ENCODE results near the gene KCTD13.
"Not testable (repeated sequence)": the region's sequence is repeated elsewhere in the genome, so short reads cannot be mapped to it uniquely, and the experiment has no call there.

The KCTD13 gene

GRCh38 chr16:29940656-29941055 is 14.6 kb upstream of the KCTD13 start:
- no peak overlapping the region for H3K4me3 ChIP-seq (replicated peaks; ENCODE audit: low read depth, low read length)
- no peak for DNase-seq (ENCODE audit: extremely low read depth, low read depth)
- TF ChIP-seq, protein P1, sequence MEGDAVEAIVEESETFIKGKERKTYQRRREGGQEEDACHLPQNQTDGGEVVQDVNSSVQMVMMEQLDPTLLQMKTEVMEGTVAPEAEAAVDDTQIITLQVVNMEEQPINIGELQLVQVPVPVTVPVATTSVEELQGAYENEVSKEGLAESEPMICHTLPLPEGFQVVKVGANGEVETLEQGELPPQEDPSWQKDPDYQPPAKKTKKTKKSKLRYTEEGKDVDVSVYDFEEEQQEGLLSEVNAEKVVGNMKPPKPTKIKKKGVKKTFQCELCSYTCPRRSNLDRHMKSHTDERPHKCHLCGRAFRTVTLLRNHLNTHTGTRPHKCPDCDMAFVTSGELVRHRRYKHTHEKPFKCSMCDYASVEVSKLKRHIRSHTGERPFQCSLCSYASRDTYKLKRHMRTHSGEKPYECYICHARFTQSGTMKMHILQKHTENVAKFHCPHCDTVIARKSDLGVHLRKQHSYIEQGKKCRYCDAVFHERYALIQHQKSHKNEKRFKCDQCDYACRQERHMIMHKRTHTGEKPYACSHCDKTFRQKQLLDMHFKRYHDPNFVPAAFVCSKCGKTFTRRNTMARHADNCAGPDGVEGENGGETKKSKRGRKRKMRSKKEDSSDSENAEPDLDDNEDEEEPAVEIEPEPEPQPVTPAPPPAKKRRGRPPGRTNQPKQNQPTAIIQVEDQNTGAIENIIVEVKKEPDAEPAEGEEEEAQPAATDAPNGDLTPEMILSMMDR (IDR thresholded peaks at IDR 0.05; ENCODE audit: low read depth, low read length, missing control alignments) = no peak

DNA sequence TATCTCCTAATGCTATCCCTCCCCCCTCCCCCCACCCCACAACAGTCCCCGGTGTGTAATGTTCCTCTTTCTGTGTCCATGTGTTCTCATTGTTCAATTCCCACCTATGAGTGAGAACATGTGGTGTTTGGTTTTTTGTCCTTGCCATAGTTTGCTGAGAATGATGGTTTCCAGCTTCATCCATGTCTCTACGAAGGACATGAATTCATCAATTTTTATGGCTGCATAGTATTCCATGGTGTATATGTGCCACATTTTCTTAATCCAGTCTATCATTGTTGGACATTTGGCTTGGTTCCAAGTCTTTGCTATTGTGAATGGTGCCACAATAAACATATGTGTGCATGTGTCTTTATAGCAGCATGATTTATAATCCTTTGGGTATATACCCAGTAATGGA is 5.7 kb upstream of the KCTD13 start:
- H3K4me3 ChIP-seq (replicated peaks; ENCODE audit: low read depth, low read length); DNase-seq (ENCODE audit: extremely low read depth, low read depth): not testable (repeated sequence)

GRCh38 chr16:29927070-29927905 is 1.3 kb upstream of the KCTD13 start:
- peak overlapping the region; percentile 66 for H3K4me3 ChIP-seq (replicated peaks; ENCODE audit: low read depth, low read length)
- DNase-seq (ENCODE audit: extremely low read depth, low read depth) = no peak
- TF ChIP-seq, protein P1 (IDR thresholded peaks at IDR 0.05; ENCODE audit: low read depth, low read length, missing control alignments) = no peak

DNA sequence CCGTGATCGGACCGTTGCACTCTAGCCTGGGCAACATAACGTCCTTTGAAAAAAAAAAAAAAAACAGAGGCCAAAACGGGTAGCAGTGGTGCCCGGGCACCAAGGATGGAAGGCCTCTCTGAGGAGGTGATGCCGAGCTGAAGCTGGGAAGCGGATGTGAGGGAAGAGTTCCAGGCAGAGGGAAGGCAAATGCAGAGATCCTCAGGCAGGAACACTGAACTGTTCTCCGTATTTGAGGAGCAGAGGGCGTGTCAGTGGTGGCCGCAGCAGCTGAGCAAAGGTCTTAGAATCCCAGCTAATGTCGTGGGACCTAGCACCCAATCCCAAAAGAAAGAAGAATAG is 656 bp upstream of the KCTD13 start:
- TF ChIP-seq, protein P1 (IDR thresholded peaks at IDR 0.05; ENCODE audit: low read depth, low read length, missing control alignments) = no peak
- no peak for DNase-seq (ENCODE audit: extremely low read depth, low read depth)
- peak overlapping the region; percentile 66 for H3K4me3 ChIP-seq (replicated peaks; ENCODE audit: low read depth, low read length)

DNA sequence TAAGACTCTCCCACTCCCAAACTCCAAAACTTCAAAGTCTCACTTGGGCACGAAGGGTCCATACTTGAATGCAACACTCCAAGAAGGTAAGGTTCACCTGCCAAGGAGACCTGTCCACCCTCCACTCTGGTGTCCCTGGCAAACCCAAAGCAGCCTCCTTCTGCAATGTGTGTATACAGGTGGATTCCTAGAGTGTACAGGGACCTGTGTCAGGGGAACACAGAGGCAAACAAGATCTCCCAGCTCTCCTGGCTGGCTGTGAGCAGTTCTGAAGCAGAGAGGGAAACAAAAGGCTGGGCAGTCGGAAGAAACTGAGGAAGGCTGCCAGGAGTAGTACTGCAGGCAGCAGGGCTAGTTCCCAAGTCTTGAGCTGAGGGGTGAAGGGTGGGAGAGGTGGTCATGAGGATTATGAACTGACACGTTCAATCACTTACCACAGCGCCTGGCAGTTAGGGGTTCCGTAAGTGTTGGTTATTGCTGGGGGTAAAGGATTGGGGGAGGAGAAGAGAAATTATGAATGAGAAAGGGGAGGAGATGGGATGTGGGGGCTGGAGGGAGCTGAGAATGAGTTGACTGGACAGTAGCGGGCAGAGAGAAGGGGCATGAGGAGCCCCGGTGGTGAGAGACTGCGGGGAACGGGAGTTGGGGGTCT is 795 bp downstream of the KCTD13 start:
- TF ChIP-seq, protein P1 (IDR thresholded peaks at IDR 0.05; ENCODE audit: low read depth, low read length, missing control alignments) = no peak
- DNase-seq (ENCODE audit: extremely low read depth, low read depth) = no peak
- peak overlapping the region; percentile 66 for H3K4me3 ChIP-seq (replicated peaks; ENCODE audit: low read depth, low read length)

GRCh38 chr16:29922986-29923501 is 3.0 kb downstream of the KCTD13 start:
- no peak overlapping the region for H3K4me3 ChIP-seq (replicated peaks; ENCODE audit: low read depth, low read length)
- DNase-seq (ENCODE audit: extremely low read depth, low read depth) = no peak
- TF ChIP-seq, protein P1 (IDR thresholded peaks at IDR 0.05; ENCODE audit: low read depth, low read length, missing control alignments) = no peak

- TF ChIP-seq, protein P1 (IDR thresholded peaks at IDR 0.05; ENCODE audit: low read depth, low read length, missing control alignments) = no peak
- no peak overlapping the region for H3K4me3 ChIP-seq (replicated peaks; ENCODE audit: low read depth, low read length)
- no peak for DNase-seq (ENCODE audit: extremely low read depth, low read depth)
Measured at GRCh38 chr16:29922326-29922725, 3.7 kb downstream of the KCTD13 start.
